ENCODE measurements around the gene AGBL4.

DNA sequence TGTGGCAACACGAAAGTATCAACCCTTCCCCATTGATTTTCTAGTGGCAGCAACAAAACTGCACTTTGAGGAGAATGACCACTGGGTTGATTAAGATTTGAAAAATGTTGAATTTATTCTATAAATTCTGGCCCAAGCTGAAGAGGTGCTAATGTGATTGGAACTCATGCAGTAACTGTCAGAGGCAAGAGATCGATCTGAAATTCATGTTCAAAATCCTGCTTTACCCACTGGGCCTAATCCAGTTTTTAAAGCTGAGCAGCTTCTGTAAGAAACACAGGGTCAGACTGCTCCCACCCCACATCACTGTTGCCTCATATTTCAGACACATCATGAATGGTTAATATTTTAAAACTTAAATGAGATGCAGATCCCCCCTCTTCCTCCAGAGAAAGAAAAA is 629.6 kb downstream of the AGBL4 start:
- TF ChIP-seq POLR2A (IDR thresholded peaks at IDR 0.05; ENCODE audit: low read depth, low read length) (no peak), TAF1 (IDR thresholded peaks at IDR 0.05; ENCODE audit: low read depth, low read length) (no peak), POLR2AphosphoS5 (IDR thresholded peaks at IDR 0.05; ENCODE audit: low read depth, low read length) (no peak), SPI1 (IDR thresholded peaks at IDR 0.05; ENCODE audit: low read depth, low read length) (no peak), PAX5 (IDR thresholded peaks at IDR 0.05; ENCODE audit: insufficient read depth, low read length, severe bottlenecking) (no peak)
